Trophoblast cell (in vitro differentiated cells and primary cell): ENCODE measurements around the gene SLC6A19.
A peak's percentile ranks its signal among the peaks of the same experiment; 100 is the strongest.

ENCODE experiments used
- DNase-seq, 2 donors: peaks; one replicate each; pipeline ENCODE4 v3.0.0-alpha.2; 2016
- H2AFZ ChIP-seq: 2 replicates; pipeline ENCODE4 v1.6.1; 2013; ENCODE audit warnings: low read length, moderate library complexity, mild to moderate bottlenecking; ENCODE audit not compliant: insufficient read depth, poor library complexity
- H2AK5ac ChIP-seq: 2 replicates; pipeline ENCODE4 v1.6.1; 2013; ENCODE audit warnings: mild to moderate bottlenecking, low read length
- H2BK120ac ChIP-seq: 2 replicates; pipeline ENCODE4 v1.6.1; 2013; ENCODE audit warnings: low read length, mild to moderate bottlenecking, moderate library complexity; ENCODE audit not compliant: insufficient read depth, poor library complexity
- H2BK12ac ChIP-seq: 2 replicates; pipeline ENCODE4 v1.6.1; 2013; ENCODE audit warnings: mild to moderate bottlenecking, low read length, moderate library complexity
- H2BK5ac ChIP-seq: 2 replicates; pipeline ENCODE4 v1.6.1; 2013; ENCODE audit warnings: low read length, low read depth, moderate library complexity, mild to moderate bottlenecking; ENCODE audit not compliant: poor library complexity
- H3K14ac ChIP-seq: 2 replicates; pipeline ENCODE4 v1.6.1; 2013; ENCODE audit warnings: mild to moderate bottlenecking, low read length
- H3K18ac ChIP-seq: 2 replicates; pipeline ENCODE4 v1.6.1; 2013; ENCODE audit warnings: mild to moderate bottlenecking, low read length
- H3K23ac ChIP-seq: 2 replicates; pipeline ENCODE4 v1.6.1; 2013; ENCODE audit warnings: low read length
- H3K27ac ChIP-seq: 2 replicates; pipeline ENCODE4 v1.5.1; 2013; ENCODE audit warnings: low read depth, mild to moderate bottlenecking, inconsistent platforms, low read length, moderate library complexity
- H3K27me3 ChIP-seq: 2 replicates; pipeline ENCODE4 v1.6.1; 2013; ENCODE audit warnings: inconsistent platforms, mild to moderate bottlenecking, low read length, moderate library complexity; ENCODE audit not compliant: insufficient read depth
- H3K36me3 ChIP-seq, 2 experiments: 1 replicate in 1 of 2; 2 replicates in 1 of 2; pipeline ENCODE4 v1.6.1; 2013; ENCODE audit warnings: low read length in 2 of 2, mild to moderate bottlenecking in 2 of 2, moderate library complexity in 1 of 2; ENCODE audit not compliant: insufficient read depth in 2 of 2, control insufficient read depth in 1 of 2
- H3K4ac ChIP-seq: 2 replicates; pipeline ENCODE4 v1.6.1; 2013; ENCODE audit warnings: low read depth, mild to moderate bottlenecking, low read length, moderate library complexity
- H3K4me1 ChIP-seq, 2 experiments: 1 replicate in 1 of 2; 2 replicates in 1 of 2; pipeline ENCODE4 v1.6.1; 2013; ENCODE audit warnings: low read length in 2 of 2, mild to moderate bottlenecking in 2 of 2, moderate library complexity in 1 of 2; ENCODE audit not compliant: insufficient read depth in 2 of 2, control insufficient read depth in 1 of 2
- H3K4me2 ChIP-seq: 2 replicates; pipeline ENCODE4 v1.6.1; 2013; ENCODE audit warnings: inconsistent platforms, mild to moderate bottlenecking, low read length, moderate library complexity
- H3K4me3 ChIP-seq: 2 replicates; pipeline ENCODE4 v1.5.1; 2013; ENCODE audit warnings: mild to moderate bottlenecking, low read depth, low read length, inconsistent platforms
- H3K79me1 ChIP-seq: one replicate; pipeline ENCODE4 v1.6.1; 2013; ENCODE audit warnings: low read length
- H3K79me2 ChIP-seq: 2 replicates; pipeline ENCODE4 v1.6.1; 2013; ENCODE audit warnings: low read length, mild to moderate bottlenecking; ENCODE audit not compliant: control insufficient read depth, insufficient read depth, poor library complexity
- H3K9ac ChIP-seq: 2 replicates; pipeline ENCODE4 v1.6.1; 2013; ENCODE audit warnings: mild to moderate bottlenecking, low read length
- H3K9me3 ChIP-seq: 2 replicates; pipeline ENCODE4 v1.6.1; 2013; ENCODE audit warnings: low read depth, mild to moderate bottlenecking, control low read depth, inconsistent platforms, low read length; ENCODE audit not compliant: insufficient read depth
- H4K12ac ChIP-seq: 2 replicates; pipeline ENCODE4 v1.6.1; 2013; ENCODE audit warnings: low read depth, mild to moderate bottlenecking, low read length, moderate library complexity
- H4K8ac ChIP-seq: 2 replicates; pipeline ENCODE4 v1.6.1; 2013; ENCODE audit warnings: low read depth, mild to moderate bottlenecking, low read length, moderate library complexity
- H4K91ac ChIP-seq: one replicate; pipeline ENCODE4 v1.6.1; 2013; ENCODE audit warnings: low read depth, mild to moderate bottlenecking, low read length, moderate library complexity
- WGBS: extraction: QIAGEN DNeasy Blood & Tissue Kit; methylation state at CpG from one replicate; pipeline ENCODE4 v1.1.7; 2013; ENCODE audit warnings: missing lambda C conversion rate; ENCODE audit not compliant: insufficient read length, insufficient coverage; ENCODE audit errors: extremely low coverage; 5-methylcytosine and 5-hydroxymethylcytosine counted together

SLC6A19 gene

DNA sequence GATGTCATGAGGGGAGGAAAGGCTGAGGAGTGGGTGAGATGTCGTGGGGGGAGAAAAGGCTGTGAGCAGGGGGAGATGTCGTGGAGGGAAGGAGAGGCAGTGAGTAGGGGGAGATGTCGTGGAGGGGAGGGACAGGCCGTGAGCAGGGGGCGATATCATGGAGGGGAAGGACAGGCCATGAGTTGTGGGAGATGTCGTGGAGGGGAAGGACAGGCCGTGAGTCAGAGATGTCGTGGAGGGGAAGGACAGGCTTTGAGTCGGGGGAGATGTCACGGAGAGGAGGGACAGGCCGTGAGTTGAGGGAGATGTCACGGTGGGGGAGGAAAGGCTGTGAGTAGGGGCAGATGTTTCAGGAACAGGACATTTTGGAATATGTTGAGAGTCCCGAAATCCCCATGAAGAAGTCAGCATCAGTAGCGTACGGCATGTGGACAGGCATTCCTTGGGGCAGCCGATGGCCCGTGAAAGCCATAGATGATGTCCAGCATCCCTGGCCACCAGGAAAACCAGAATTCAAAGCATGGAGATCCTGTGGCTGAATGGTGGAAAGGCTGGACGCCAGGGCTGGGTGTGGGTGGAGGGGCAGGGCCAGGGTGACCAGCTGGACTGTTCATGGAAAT lies 8.3 kb upstream of the SLC6A19 start:
- no peak for DNase-seq
- Histone ChIP-seq H3K23ac (no peak overlapping the region), H3K9ac (no peak overlapping the region), H2BK120ac (no peak overlapping the region), H3K79me2 (no peaks in the 10 kb centered on the region), H4K12ac (no peak overlapping the region), H3K4ac (no peak overlapping the region), H3K27me3 (no peaks in the 10 kb centered on the region), H2BK5ac (no peak overlapping the region), H2AFZ (no peak overlapping the region), H2BK12ac (no peak overlapping the region), H3K14ac (no peak overlapping the region), H3K4me2 (no peak overlapping the region), H3K36me3 (no peaks in the 10 kb centered on the region), H3K4me3 (peak overlapping the region; percentile 44), H4K91ac (no peak overlapping the region), H3K9me3 (peaks cover 5% of the 10 kb centered on the region), H4K8ac (no peak overlapping the region), H3K79me1 (no peaks in the 10 kb centered on the region), H2AK5ac (no peak overlapping the region), H3K27ac (no peak overlapping the region), H3K4me1 (no peaks in the 10 kb centered on the region), H3K18ac (no peak overlapping the region)
- no CpG with 5 or more reads among the region's 18 CpGs for WGBS

GRCh38 chr5:1193591-1193985 lies 7.8 kb upstream of the SLC6A19 start:
- H3K4me1 ChIP-seq = no peaks in the 10 kb centered on the region
- no peak overlapping the region for H3K14ac ChIP-seq
- no peak overlapping the region for H2BK12ac ChIP-seq
- no peak overlapping the region for H2AK5ac ChIP-seq
- H4K91ac ChIP-seq = no peak overlapping the region
- H3K79me1 ChIP-seq = no peaks in the 10 kb centered on the region
- DNase-seq = no peak
- no peak overlapping the region for H2AFZ ChIP-seq
- H3K27ac ChIP-seq = no peak overlapping the region
- H3K18ac ChIP-seq = no peak overlapping the region
- H3K79me2 ChIP-seq = no peaks in the 10 kb centered on the region
- no peak overlapping the region for H2BK5ac ChIP-seq
- H3K4me3 ChIP-seq = no peak overlapping the region
- H2BK120ac ChIP-seq = no peak overlapping the region
- H3K9ac ChIP-seq = no peak overlapping the region
- no CpG with 5 or more reads among the region's 28 CpGs for WGBS
- H3K23ac ChIP-seq = no peak overlapping the region
- no peaks in the 10 kb centered on the region for H3K36me3 ChIP-seq
- H3K27me3 ChIP-seq = no peaks in the 10 kb centered on the region
- no peak overlapping the region for H3K4ac ChIP-seq
- H4K12ac ChIP-seq = no peak overlapping the region
- peaks cover 5% of the 10 kb centered on the region for H3K9me3 ChIP-seq
- no peak overlapping the region for H3K4me2 ChIP-seq
- H4K8ac ChIP-seq = no peak overlapping the region

GRCh38 chr5:1194378-1194777 lies 7.0 kb upstream of the SLC6A19 start:
- H4K12ac ChIP-seq = no peak overlapping the region
- H2AFZ ChIP-seq = no peak overlapping the region
- no peak overlapping the region for H3K27ac ChIP-seq
- DNase-seq = no peak
- WGBS = no CpG with 5 or more reads among the region's 6 CpGs
- H3K4me1 ChIP-seq = no peaks in the 10 kb centered on the region
- H3K23ac ChIP-seq = no peak overlapping the region
- no peak overlapping the region for H3K9ac ChIP-seq
- no peak overlapping the region for H3K4me2 ChIP-seq
- H3K14ac ChIP-seq = no peak overlapping the region
- no peaks in the 10 kb centered on the region for H3K79me2 ChIP-seq
- H2AK5ac ChIP-seq = no peak overlapping the region
- peaks cover 5% of the 10 kb centered on the region for H3K9me3 ChIP-seq
- no peak overlapping the region for H3K4me3 ChIP-seq
- H3K27me3 ChIP-seq = no peaks in the 10 kb centered on the region
- H2BK12ac ChIP-seq = no peak overlapping the region
- H4K91ac ChIP-seq = no peak overlapping the region
- no peak overlapping the region for H3K4ac ChIP-seq
- H3K36me3 ChIP-seq = no peaks in the 10 kb centered on the region
- H3K79me1 ChIP-seq = no peaks in the 10 kb centered on the region
- no peak overlapping the region for H2BK5ac ChIP-seq
- no peak overlapping the region for H2BK120ac ChIP-seq
- no peak overlapping the region for H4K8ac ChIP-seq
- no peak overlapping the region for H3K18ac ChIP-seq

GRCh38 chr5:1195439-1195838 lies 6.0 kb upstream of the SLC6A19 start:
- Histone ChIP-seq H3K14ac (no peak overlapping the region), H2BK12ac (no peak overlapping the region), H3K4me1 (no peaks in the 10 kb centered on the region), H3K4ac (no peak overlapping the region), H2BK120ac (no peak overlapping the region), H3K9ac (no peak overlapping the region), H4K12ac (no peak overlapping the region), H4K8ac (no peak overlapping the region), H2AFZ (no peak overlapping the region), H2AK5ac (no peak overlapping the region), H3K9me3 (peaks cover 5% of the 10 kb centered on the region), H3K79me2 (no peaks in the 10 kb centered on the region), H3K4me3 (no peak overlapping the region), H3K23ac (no peak overlapping the region), H3K18ac (no peak overlapping the region), H3K27ac (no peak overlapping the region), H3K27me3 (no peaks in the 10 kb centered on the region), H4K91ac (no peak overlapping the region), H3K79me1 (no peaks in the 10 kb centered on the region), H3K36me3 (no peaks in the 10 kb centered on the region), H2BK5ac (no peak overlapping the region), H3K4me2 (no peak overlapping the region)
- DNase-seq = no peak
- WGBS = no CpG with 5 or more reads among the region's 5 CpGs
